ACC112 (cell line): ENCODE data around the gene HLX.

Experiments
- H2AFZ ChIP-seq: fragments of 200-600 bp; sonication (generic); one replicate; pipeline ENCODE4 v1.6.0; 2017; ENCODE audit warnings: antibody characterized with exemption, low read length; ENCODE audit not compliant: unreplicated experiment
- H3K27ac ChIP-seq: fragments of 200-600 bp; sonication (generic); 2 replicates; pipeline ENCODE4 v1.5.1; 2014; ENCODE audit warnings: low read depth, mild to moderate bottlenecking, antibody characterized with exemption, low read length, moderate library complexity
- H3K27me3 ChIP-seq: fragments of 200-600 bp; sonication (generic); 2 replicates; pipeline ENCODE4 v1.6.1; 2014; ENCODE audit warnings: mild to moderate bottlenecking, antibody characterized with exemption, low read length, moderate library complexity, mixed read lengths; ENCODE audit not compliant: insufficient read depth
- H3K36me3 ChIP-seq: fragments of 200-600 bp; sonication (generic); 2 replicates; pipeline ENCODE4 v1.6.1; 2016; ENCODE audit warnings: mild to moderate bottlenecking, antibody characterized with exemption, low read length, moderate library complexity, mixed read lengths; ENCODE audit not compliant: insufficient read depth
- H3K4me1 ChIP-seq: fragments of 200-600 bp; sonication (generic); one replicate; pipeline ENCODE4 v1.6.1; 2016; ENCODE audit warnings: low read length, mixed read lengths; ENCODE audit not compliant: insufficient read depth, unreplicated experiment, control insufficient read depth
- H3K4me3 ChIP-seq: fragments of 200-600 bp; sonication (generic); 2 replicates; pipeline ENCODE4 v1.5.1; 2014; ENCODE audit warnings: mild to moderate bottlenecking, low read depth, low read length
- H3K79me2 ChIP-seq: fragments of 200-600 bp; sonication (generic); one replicate; pipeline ENCODE4 v1.6.0; 2016; ENCODE audit warnings: low read length; ENCODE audit not compliant: control insufficient read depth, unreplicated experiment, insufficient read depth

Gene HLX, protein sequence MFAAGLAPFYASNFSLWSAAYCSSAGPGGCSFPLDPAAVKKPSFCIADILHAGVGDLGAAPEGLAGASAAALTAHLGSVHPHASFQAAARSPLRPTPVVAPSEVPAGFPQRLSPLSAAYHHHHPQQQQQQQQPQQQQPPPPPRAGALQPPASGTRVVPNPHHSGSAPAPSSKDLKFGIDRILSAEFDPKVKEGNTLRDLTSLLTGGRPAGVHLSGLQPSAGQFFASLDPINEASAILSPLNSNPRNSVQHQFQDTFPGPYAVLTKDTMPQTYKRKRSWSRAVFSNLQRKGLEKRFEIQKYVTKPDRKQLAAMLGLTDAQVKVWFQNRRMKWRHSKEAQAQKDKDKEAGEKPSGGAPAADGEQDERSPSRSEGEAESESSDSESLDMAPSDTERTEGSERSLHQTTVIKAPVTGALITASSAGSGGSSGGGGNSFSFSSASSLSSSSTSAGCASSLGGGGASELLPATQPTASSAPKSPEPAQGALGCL

GRCh38 chr1:220879076-220879508 lies at the start of gene HLX:
TSS of gene HLX (plus strand) at chr1:220879443. CDS start at chr1:220879858, 415 bp downstream.
- Histone ChIP-seq H3K36me3 (no peaks in the 10 kb centered on the region), H3K27ac (peak within 1 kb of the TSS; percentile 80), H3K79me2 (peaks cover 21% of the 10 kb centered on the region), H3K27me3 (no peaks in the 10 kb centered on the region), H3K4me1 (peaks cover 13% of the 10 kb centered on the region), H2AFZ (peak within 1 kb of the TSS; percentile 84), H3K4me3 (peak within 1 kb of the TSS; percentile 90)

DNA sequence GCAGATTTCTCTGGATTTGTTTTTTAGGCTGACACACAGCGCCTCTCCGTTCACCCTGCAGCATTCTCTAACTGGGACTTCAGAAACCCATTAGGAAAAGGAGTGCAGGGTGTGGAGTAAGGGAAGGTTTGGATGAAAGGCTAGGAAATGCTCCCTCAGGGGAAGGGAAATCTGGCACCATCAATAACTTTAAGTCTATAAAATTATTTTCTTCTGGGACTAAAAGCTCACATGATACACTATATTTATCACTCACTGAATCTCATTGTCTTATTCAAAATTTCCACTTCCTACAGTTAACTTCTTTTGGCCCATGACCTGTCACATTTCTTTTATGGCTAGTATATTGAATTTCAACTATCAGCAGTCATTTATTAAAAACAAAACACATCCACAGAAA lies 45.8 kb upstream of the HLX start:
- no peak overlapping the region for H3K27ac ChIP-seq
- H3K36me3 ChIP-seq: no peaks in the 10 kb centered on the region
- H2AFZ ChIP-seq: no peak overlapping the region
- 0 out of 2 replicates have a peak, but pooled peaks cover 4% of the 10 kb centered on the region for H3K27me3 ChIP-seq
- no peak overlapping the region for H3K4me3 ChIP-seq
- H3K4me1 ChIP-seq: no peaks in the 10 kb centered on the region
- no peaks in the 10 kb centered on the region for H3K79me2 ChIP-seq

DNA sequence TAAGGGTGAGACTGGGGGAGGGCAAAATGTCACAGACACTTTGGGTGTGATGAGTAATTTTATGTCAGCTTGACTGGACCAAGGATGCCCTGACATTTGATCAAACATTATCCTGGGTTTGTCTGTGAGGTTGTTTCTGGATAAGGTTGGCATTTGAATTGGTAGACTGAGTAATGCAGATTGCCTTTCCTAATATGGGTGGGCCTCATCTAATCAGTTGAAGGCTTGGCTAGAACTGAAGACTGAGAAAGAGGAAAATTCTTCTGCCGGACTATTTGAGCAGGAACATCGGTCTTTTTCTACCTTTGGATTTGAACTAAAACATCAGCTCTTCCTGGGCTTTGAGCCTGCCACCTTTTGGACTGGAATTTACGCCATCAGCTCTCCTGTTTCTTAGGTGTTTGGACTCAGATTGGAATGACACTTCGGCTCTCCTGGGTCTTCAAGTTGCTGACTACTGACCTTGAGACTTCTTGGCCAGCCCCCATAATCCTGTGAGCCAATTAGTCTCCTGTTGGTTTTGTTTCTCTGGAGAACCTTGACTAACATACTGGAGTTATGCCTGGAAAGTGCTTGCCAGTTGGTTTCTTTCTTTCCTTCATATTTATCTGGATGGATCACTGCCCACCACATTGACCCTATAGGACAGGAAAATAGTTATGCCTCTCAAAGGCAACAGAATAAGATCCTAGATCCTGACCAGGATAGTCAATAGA lies 44.9 kb upstream of the HLX start:
- Histone ChIP-seq H3K4me1 (no peaks in the 10 kb centered on the region), H3K27me3 (no peaks in the 10 kb centered on the region), H3K4me3 (no peak overlapping the region), H3K27ac (no peak overlapping the region), H3K36me3 (no peaks in the 10 kb centered on the region), H3K79me2 (no peaks in the 10 kb centered on the region), H2AFZ (no peak overlapping the region)

DNA sequence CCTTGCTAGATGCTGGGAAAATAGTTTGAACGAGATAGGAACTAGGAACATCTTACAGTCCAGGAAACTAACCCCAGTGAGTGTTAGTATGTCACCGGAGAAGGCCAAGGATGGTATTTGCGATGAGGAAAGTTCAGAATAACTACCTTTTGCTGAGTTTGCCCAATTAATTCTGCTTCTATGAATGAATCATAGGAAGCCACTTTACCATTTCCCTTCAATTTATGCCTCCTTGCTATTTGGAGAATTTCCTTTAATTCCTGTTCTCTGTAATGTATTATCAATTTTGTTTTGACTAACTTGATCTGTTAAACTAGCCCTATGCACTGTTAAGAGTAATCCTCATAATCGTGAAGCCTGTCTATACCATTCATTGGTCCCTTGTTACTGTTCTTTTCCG lies 40.7 kb upstream of the HLX start:
- Histone ChIP-seq H3K36me3 (no peaks in the 10 kb centered on the region), H3K27me3 (no peaks in the 10 kb centered on the region; the same call in 1 of the 2 replicates), H3K27ac (no peak overlapping the region), H3K4me3 (no peak overlapping the region), H3K79me2 (no peaks in the 10 kb centered on the region), H2AFZ (no peak overlapping the region), H3K4me1 (no peaks in the 10 kb centered on the region)

DNA sequence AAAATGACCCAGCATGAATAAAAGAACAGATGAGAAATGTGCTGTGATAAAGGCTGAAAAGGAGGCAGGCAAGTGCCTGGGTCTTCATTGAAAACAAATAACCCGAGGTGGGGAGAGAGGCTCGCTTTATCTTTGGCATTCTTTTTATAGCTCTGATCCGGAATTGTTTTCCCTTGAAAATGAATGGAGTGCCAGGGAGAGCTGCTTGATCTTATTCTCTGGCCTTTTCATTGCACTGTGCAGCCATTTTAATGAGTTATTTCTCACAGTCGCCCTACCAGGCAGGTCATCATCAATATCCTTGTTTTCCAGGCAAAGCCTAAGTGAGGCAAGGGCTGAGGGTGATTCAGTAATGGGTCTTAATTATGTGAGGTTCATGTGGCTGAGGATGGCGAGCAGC lies 39.8 kb upstream of the HLX start:
- Histone ChIP-seq H3K27me3 (no peaks in the 10 kb centered on the region; the same call in 1 of the 2 replicates), H3K79me2 (no peaks in the 10 kb centered on the region), H3K27ac (no peak overlapping the region), H2AFZ (no peak overlapping the region), H3K4me1 (no peaks in the 10 kb centered on the region), H3K36me3 (no peaks in the 10 kb centered on the region), H3K4me3 (no peak overlapping the region)

- Histone ChIP-seq H3K36me3 (no peaks in the 10 kb centered on the region), H3K79me2 (no peaks in the 10 kb centered on the region), H3K4me1 (no peaks in the 10 kb centered on the region), H3K4me3 (no peak overlapping the region), H3K27me3 (no peaks in the 10 kb centered on the region; the same call in 1 of the 2 replicates), H3K27ac (no peak overlapping the region), H2AFZ (no peak overlapping the region)
These were observed 38.0 kb upstream of the HLX start for GRCh38 chr1:220841293-220841692.

DNA sequence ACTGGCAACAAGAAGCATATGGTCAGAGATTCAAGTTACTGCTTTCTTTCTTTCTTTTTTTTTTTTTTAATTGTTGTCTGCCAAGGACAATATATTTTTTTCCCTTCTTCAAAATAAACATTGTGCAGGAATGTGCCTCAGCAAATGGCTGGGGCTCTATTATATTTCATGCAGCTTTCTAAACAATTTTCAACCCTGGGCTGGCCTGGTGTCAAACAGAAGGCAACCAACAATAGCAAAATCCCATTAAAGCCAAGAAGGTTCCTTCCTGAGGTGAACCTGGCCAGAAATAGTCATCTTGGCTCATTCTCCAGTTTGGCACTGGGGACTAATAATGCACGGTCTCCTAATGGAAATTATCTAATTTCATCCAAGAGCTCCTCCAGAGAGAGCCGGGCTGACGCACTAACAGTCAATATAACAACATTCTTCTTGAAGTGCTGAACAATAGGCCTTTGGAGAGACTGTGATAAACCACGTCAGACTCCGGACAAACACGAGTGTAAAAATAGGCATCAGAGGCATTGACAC lies 35.7 kb upstream of the HLX start:
- no peaks in the 10 kb centered on the region for H3K79me2 ChIP-seq
- H3K27ac ChIP-seq: no peak overlapping the region
- H3K4me3 ChIP-seq: no peak overlapping the region
- H3K36me3 ChIP-seq: no peaks in the 10 kb centered on the region
- no peaks in the 10 kb centered on the region for H3K4me1 ChIP-seq
- no peaks in the 10 kb centered on the region; the same call in 1 of the 2 replicates for H3K27me3 ChIP-seq
- no peak overlapping the region for H2AFZ ChIP-seq

- no peaks in the 10 kb centered on the region for H3K4me1 ChIP-seq
- no peak overlapping the region for H3K27ac ChIP-seq
- no peaks in the 10 kb centered on the region for H3K27me3 ChIP-seq
- H2AFZ ChIP-seq: no peak overlapping the region
- no peaks in the 10 kb centered on the region for H3K79me2 ChIP-seq
- no peak overlapping the region for H3K4me3 ChIP-seq
- H3K36me3 ChIP-seq: no peaks in the 10 kb centered on the region
These were observed 26.8 kb upstream of the HLX start for GRCh38 chr1:220852408-220852807.

- H3K27me3 ChIP-seq: no peaks in the 10 kb centered on the region
- no peak overlapping the region for H3K4me3 ChIP-seq
- H3K4me1 ChIP-seq: no peaks in the 10 kb centered on the region
- no peaks in the 10 kb centered on the region for H3K79me2 ChIP-seq
- H3K36me3 ChIP-seq: no peaks in the 10 kb centered on the region
- H3K27ac ChIP-seq: no peak overlapping the region
- H2AFZ ChIP-seq: no peak overlapping the region
These were observed 6.9 kb upstream of the HLX start for GRCh38 chr1:220872296-220872695.

- H3K79me2 ChIP-seq: no peaks in the 10 kb centered on the region
- no peak overlapping the region for H3K27ac ChIP-seq
- H3K4me3 ChIP-seq: no peak overlapping the region
- H3K4me1 ChIP-seq: no peaks in the 10 kb centered on the region
- H3K36me3 ChIP-seq: no peaks in the 10 kb centered on the region
- no peaks in the 10 kb centered on the region for H3K27me3 ChIP-seq
- no peak overlapping the region for H2AFZ ChIP-seq
These were observed 6.2 kb upstream of the HLX start for GRCh38 chr1:220873087-220873486.
